Adipose tissue (tissue), 3 donors: Measurements from ENCODE around the gene EVPLL. TPM values are rescaled to one million over a fixed set of nuclear protein-coding genes. Genes with fewer than 3 reads are reported as not detected.
"Not testable (repeated sequence)": the region's sequence is repeated elsewhere in the genome, so short reads cannot be mapped to it uniquely, and the experiment has no call there.

ENCODE experiments used
- H3K27ac ChIP-seq: one replicate; pipeline ENCODE4 v1.5.1; 2013; ENCODE audit warnings: low read depth, low read length
- WGBS, 3 donors: extraction: QIAGEN DNeasy Blood & Tissue Kit; methylation state at CpG; one replicate each; pipeline ENCODE4 v1.1.7; 2013; 5-methylcytosine and 5-hydroxymethylcytosine counted together
- polyA plus RNA-seq, 3 donors: library from polyadenylated mRNA; stranded (reverse); fragments of 200-250 nt; gene quantifications; one replicate each; pipeline ENCODE4 v1.2.3, GENCODE V29; 2013
- donor health status: healthy with polysubstance abuse.
- donor health status: Bipolar disorder and iron deficiency.
- donor health status: healthy.

EVPLL gene
- polyA plus RNA-seq, 3 donors = 1.6 TPM; not detected in 2

DNA sequence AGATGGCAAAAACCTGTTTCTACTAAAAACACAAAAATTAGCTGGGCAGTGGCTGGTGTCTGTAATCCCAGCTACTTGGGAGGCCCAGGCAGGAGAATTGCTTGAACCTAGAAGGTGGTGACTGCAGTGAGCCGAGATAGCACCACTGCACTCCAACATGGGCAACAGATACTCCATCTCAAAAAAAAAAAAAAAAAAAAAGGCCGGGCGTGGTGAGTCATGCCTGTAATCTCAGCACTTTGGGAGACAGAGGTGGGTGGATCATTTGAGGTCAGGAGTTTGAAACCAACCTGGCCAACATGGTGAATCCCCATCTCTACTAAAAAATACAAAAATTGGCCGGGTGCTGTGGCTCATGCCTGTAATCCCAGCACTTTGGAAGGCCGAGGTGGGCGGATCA lies 4.4 kb upstream of the EVPLL start:
- not testable (repeated sequence) for H3K27ac ChIP-seq
- WGBS, 3 donors = 88 to 93% (median 91%) methylated on average over 4 to 6 of the region's 6 CpGs

DNA sequence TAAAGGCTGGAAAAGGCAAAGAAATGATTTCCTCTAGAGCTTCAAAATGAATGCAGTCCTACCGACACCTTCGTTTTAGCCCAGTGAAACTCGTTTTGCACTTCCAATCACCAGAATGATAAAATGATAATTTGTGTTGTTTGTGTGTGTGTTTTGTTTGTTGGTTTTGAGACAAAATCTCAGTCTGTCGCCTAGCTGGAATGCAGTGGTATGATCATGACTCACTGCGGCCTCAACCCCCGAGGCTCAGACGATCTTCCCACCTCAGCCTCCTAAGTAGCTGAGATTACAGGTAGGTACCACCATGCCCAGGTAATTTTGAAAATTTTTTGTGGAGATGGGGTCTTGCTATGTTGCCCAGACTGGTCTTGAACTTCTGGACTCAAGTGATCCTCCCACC lies 3.4 kb upstream of the EVPLL start:
- 84 to 86% (median 84%) methylated on average over 7 of the region's 7 CpGs for WGBS, 3 donors
- H3K27ac ChIP-seq = no peak overlapping the region

DNA sequence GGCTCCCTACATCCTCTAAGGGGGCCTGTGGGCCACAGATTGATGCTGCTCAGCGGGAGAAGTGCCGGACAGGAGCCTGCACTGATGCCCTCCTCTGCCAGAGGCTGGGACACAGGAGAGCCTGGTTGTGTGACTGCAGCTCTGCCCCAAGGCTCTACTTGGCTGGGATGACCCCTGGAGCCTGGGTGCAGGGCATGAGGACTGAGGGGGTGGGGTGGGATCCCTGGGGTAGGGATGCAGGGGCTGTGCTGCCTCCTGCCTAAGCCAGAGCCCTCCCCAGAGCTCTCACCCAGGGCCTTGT lies 577 bp downstream of the EVPLL start:
- 83 to 96% (median 85%) methylated on average over 2 of the region's 2 CpGs for WGBS, 3 donors
- H3K27ac ChIP-seq = no peak overlapping the region

DNA sequence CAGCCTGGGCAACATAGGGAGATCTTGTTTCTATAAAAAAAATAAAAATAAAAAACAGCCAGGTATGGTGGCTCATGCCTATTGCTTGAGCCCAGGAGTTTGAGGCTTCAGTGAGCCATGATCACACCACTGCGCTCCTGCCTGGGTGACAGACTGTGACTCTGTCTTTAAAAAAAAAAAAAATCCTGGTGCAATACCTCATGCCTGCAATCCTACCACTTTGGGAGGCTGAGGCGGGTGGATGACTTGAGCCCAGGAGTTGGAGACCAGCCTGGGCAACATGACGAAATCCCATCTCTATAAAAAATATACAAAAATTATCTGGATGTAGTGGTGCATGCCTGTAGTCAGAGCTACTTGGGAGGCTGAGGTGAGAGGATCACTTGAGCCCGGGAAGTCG lies 1.0 kb downstream of the EVPLL start:
- 74 to 84% (median 81%) methylated on average over 5 of the region's 5 CpGs for WGBS, 3 donors

DNA sequence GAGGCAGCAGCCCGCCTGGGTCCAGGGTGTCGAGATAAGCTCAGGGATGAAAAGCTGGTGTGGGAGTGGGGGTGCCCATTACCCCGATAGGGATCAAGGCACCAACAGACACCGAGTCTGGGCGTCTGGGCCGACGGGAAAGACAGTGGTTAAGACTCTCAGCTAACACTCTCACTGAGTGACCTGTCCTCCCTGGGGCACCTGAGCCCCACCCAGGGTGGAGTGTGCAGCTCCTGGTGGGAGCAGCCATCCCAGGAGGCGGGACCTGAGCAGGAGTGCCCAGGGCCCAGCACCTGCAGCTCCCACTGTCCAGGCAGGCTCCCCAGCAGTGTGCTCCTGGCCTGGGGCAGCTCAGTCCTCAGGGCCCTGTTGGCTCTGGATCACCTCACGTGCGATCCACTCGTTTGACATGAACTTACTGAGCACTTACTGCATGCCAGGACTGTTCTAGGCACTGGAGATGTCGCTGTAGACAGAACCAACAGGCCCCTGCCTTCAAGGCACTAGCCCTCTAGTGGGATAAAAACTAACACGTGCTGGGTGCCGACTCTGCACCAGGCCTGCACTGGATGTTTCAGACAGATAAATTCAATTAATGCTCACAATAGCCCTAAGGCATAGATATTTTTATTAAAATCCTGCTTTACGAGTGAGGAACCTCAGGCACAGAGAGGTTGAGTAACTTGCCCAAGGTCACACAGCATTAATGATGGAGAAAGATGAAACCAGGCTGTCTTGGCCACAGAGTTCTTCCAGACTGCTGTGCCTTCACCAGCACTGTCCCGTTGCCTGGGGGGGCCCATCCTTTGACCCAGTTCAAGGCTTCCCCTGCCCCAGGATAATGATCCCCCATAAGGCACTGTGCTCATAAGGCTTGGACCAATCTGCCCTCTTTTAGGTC lies 1.9 kb downstream of the EVPLL start:
- no peak overlapping the region for H3K27ac ChIP-seq
- WGBS, 3 donors = 73 to 79% (median 79%) methylated on average over 16 of the region's 16 CpGs

More for the DNA sequence above, 1.0 kb downstream of the EVPLL start:
- H3K27ac ChIP-seq = not testable (repeated sequence)

DNA sequence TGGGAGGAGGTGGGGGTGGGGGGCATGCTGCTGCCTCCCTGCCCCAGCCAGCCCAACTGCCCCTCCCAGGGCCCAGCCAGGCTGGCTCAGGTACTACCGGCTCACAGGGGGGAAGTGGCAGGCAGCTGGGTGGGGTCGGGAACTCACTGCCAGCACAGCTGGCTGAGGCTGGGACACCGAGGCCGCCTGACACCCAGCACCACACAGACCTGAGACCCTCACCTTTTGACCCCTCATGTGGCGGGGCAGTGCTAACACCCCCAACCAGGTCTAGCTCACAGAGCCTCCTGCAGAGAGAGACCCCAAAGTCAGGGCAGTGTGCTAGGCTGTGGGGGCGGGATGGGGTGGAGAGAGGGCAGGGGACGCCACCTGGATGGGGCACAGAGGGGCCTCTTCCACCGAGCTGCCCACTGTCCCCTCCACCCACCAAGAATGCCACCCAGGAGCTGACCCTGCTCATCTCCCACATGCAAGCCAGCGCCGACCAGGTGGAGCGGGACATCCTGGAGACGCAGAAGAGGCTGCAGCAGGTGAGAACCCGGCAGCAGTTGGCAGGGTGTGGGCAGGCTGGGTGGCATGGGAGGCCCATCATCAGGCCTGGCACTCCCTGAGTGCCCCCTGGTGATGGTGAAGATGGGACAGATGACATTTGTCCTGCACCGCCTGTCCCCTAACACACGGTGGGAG lies 3.0 kb downstream of the EVPLL start:
- no peak overlapping the region for H3K27ac ChIP-seq
- WGBS, 3 donors = 66 to 73% (median 68%) methylated on average over 14 to 15 of the region's 15 CpGs

DNA sequence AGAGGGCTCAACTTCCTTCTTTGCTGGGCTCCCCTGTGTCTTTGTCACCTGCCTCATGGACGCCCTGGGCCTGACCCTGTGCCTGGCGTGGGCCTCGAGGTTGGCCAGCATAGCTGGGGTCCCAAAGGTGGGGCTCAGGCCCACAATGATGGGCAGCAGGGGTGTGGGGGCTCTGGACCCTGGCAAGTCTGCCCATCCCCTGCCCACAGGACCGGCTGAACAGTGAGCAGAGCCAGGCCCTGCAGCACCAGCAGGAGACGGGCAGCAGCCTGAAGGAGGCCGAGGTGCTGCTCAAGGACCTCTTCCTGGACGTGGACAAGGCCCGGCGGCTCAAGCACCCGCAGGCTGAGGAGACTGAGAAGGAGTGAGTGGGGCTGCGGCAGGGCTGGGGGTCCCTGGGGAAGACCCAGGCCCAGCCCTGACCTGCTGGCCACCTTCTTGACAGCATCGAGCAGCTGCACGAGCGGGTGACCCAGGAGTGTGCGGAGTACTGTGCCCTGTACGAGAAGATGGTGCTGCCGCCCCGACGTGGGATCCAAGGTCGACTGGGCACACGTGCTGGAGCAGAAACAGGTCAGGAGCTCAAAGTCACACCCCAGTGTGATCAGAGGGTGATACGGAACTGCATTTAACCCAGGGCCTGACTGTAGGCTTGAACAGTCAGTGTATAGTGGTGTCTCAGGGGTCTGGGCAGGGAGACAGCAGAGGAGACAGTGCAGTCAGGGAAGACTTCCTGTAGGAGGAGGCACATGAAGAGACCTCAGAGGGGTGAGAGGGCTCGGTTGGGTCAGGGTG lies 3.8 kb downstream of the EVPLL start:
- 74 to 84% (median 82%) methylated on average over 23 of the region's 23 CpGs for WGBS, 3 donors

DNA sequence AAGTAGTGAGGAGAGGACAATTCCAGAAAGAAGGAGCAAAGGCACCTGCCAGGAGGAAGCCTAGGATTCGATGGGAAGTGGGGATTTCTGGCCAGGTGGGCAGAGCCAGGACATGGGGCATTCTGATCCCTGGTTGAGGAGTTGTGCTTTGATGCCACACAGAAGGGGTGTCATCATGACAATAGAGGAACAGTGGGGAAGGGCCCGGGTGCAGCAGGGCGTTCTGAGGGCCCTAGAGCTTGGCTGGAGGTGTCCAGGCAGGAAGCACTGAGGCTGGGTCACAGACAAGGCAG lies 4.3 kb downstream of the EVPLL start:
- no peak overlapping the region for H3K27ac ChIP-seq
- 76 to 83% (median 79%) methylated on average over 3 of the region's 3 CpGs for WGBS, 3 donors

More for the DNA sequence above, 3.8 kb downstream of the EVPLL start:
- no peak overlapping the region for H3K27ac ChIP-seq

DNA sequence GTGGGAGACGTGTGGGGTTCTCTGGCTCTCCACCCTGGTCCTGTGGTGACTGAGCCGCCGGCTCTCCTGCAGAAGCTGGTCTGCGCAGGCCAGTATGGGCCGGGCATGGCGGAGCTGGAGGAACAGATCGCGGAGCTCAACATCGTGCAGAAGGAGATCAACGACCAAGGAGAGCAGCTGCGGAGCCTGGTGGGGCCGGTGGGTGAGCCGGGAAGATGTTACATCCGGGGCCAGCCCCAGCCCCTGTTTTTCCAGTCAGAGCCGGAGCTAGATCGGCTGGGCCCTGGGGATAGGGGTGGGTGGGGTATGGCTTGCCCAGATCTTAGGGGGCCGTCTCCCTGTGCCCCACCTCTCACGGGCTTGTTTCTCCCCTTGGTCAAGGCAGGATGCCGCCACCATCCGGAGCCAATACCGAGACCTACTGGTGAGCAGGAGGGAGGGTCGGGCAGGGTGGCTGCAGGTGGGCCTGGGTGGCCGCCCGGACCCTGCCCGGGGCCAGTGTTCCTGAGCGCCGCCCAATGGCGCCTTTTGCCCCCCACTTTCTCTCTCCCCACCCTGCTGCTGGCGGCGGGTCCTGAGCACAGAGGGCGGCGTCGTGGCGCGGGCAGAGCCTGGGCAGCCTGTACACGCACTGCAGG lies 5.0 kb downstream of the EVPLL start:
- no peak overlapping the region for H3K27ac ChIP-seq
- 55 to 62% (median 61%) methylated on average over 28 to 36 of the region's 36 CpGs for WGBS, 3 donors

DNA sequence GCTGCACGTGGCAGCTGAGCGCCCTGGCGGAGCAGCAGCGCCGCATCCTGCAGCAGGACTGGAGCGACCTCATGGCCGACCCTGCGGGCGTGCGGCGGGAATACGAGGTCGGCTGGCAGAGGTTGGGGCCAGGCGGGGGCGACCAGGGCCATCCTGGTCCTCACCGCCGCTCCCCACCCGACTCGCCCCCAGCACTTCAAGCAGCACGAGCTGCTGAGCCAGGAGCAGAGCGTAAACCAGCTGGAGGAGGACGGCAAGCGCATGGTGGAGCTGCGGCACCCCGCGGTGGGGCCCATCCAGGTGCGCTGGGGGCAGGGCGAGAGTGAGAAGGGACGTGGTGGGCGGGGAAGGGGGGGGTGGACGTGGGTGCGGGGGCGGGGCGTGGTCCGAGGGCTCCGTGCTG lies 5.5 kb downstream of the EVPLL start:
- WGBS, 3 donors = 4 to 14% (median 12%) methylated on average over 26 to 36 of the region's 36 CpGs
- H3K27ac ChIP-seq = not testable (repeated sequence)

DNA sequence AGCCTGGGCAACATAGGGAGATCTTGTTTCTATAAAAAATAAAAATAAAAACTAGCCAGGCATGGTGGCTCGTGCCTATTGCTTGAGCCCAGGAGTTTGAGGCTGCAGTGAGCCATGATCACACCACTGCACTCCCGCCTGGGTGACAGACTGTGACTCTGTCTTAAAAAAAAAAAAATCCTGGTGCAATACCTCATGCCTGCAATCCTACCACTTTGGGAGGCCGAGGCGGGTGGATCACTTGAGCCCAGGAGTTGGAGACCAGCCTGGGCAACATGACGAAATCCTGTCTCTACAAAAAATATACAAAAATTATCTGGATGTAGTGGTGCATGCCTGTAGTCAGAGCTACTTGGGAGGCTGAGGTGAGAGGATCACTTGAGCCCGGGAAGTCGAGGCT lies 6.7 kb downstream of the EVPLL start:
- 72 to 86% (median 79%) methylated on average over 7 of the region's 7 CpGs for WGBS, 3 donors
- not testable (repeated sequence) for H3K27ac ChIP-seq

DNA sequence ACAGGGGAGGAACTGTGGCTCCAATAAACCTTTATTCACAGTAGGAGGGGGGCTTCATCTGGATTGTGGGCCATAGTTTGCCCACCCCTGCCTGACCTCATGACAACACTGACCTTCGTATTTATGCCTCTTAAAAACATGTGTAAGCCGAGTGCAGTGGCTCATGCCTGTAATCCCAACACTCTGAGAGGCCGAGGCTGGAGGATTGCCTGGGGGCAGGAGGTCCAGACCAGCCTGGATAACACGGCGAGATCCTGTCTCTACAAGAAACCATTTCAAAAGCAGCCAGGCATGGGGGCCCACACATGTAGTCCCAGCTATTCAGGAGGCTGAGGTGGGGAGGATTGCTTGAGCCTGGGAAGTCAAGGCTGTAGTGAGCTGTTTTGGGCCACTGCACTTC lies 10.0 kb downstream of the EVPLL start:
- not testable (repeated sequence) for H3K27ac ChIP-seq
- 81 to 83% (median 82%) methylated on average over 5 of the region's 5 CpGs for WGBS, 3 donors

DNA sequence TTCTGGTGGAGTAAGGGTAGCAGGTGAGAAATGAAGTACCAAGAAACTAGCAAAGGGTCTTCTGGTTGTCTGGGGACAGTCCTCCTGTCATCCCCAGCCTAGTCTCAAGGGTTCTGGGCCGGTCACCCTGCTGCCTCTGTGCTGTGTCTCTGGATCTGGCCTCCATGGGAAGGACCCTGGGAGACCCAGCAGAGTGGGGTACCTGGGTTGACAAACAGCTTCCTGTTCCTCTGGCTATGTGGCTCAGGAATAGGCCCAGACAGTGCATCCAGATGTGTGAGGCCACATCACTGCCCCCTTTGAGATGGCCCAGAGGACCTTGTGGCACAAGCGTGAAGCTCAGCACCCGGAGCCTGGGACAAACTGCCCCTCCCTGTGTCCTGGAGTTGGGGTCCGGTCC lies 10.7 kb downstream of the EVPLL start:
- WGBS, 3 donors = 82 to 87% (median 83%) methylated on average over 3 to 4 of the region's 4 CpGs
- not testable (repeated sequence) for H3K27ac ChIP-seq

DNA sequence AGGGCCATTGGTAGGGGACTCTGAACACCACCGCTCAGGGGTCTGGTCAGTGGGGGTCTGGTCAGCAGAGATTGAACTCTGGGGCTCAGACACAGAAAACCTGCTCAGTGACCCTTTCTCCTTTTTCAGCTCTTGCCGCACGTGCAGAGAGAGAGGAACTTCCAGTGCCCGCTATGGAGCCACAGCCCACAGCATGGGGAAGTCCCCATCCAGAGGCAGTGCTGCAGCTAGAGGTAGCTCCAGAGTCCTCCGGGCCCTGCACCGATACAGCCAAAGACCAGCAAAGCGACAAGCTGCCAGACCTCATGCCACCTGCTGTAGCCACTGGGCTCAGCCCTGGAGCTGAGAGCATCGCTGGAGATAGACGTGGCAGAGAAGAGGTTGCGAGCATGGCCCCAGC lies 11.2 kb downstream of the EVPLL start:
- not testable (repeated sequence) for H3K27ac ChIP-seq
- WGBS, 3 donors = 45 to 83% (median 46%) methylated on average over 1 to 5 of the region's 10 CpGs

DNA sequence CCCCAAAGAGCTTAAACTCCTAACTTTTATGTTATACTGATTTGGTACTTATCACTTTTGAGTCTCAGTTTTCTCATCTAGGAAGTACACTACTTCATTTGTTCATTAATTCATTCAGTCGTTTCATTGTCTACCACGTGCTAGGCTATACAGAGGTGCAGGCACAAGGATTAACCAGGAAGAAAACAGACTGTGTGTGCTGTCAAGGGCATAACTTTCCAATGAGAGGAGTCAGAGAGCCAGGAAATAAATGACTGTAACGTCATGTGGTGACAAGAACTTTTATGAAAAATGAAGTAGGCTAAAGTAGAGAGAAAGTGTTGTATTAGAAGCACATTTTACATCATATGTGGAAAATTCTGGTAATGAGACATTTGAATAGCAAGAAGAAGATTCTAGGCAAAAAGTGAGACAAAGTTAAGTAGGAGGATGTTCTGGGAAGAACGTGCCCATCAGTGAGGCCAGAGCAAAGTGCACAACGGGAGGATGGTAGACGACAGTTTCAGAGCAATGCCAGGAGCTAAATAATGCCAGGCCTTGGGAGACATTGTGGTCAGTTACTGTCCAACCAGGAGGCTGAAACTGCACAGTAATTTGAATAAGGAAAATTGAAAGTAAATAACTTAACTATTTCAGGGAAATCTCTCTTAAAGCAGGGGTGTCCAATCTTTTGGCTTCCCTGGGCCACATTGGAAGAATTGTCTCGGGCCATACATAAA lies 24.5 kb downstream of the EVPLL start:
- not testable (repeated sequence) for H3K27ac ChIP-seq
- 54 to 61% (median 54%) methylated on average over 5 to 7 of the region's 7 CpGs for WGBS, 3 donors

DNA sequence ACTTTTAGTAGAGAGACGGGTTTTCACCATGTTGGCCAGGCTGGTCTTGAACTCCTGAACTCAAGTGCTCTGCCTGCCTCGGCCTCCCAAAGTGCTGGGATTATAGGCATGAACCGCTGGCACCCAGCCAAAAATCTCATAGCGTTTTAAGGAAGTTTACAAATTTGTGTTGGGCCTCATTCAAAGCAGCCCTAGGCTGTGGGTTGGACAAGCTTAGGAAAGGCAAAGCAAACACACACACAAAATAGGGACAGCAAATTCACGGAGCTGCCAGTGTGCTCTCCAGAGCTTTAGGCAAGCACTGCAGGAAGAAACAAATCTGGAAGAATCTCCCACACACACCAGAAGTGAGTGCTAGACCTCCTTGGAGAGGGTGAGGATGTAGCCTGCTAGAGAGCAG lies 25.6 kb downstream of the EVPLL start:
- H3K27ac ChIP-seq = not testable (repeated sequence)
- whole genome bisulfite sequencing, 3 donors = 2 to 27% (median 7%) methylated on average over 4 of the region's 5 CpGs

DNA sequence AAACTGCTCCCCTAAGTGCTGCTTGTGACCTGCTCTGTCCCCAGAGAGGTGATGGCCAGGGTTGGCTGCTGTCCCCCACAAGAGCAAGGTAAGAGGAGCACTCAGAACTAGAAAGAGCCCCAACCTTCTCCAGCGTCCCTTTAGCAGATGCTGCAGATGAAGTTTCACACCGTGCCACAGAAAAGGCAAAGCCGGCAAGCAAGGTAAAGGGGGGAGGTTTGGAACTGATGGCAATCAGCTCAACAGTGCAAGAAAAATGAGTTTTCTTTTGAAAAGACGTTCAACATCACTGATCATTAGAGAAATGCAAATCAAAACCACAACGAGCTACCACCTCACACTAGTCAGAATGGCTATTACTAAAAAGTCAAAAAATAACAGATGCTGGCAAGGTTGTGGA lies 26.0 kb downstream of the EVPLL start:
- H3K27ac ChIP-seq = not testable (repeated sequence)
- WGBS, 3 donors = 17 to 76% methylated on average over 1 to 3 of the region's 5 CpGs; no CpG with 5 or more reads in 1 of the 3 donors

DNA sequence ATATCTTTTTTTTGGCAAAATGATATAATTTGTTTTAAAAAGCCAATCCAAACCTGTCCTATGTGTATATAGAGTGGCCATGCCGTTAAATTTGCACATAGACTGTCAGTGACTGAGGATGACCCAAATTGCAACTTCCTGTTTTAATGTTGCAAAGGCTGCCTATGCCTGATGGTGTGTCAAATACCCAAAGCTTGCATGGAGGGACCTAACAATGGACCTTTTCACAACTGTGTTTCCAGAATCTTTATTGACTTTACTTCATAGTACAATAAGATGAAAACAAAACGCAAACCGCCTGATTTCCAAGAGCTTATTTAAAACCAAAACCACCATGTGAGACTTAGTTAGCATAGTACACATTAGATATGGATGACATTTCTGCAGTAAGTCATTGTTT lies 31.3 kb downstream of the EVPLL start:
- not testable (repeated sequence) for H3K27ac ChIP-seq
- WGBS, 3 donors = 26 to 43% (median 40%) methylated on average over 3 of the region's 3 CpGs
